Eye (tissue), 1 donor: ENCODE measurements around the gene WNT7A.

ENCODE experiments used
- DNase-seq: peaks from one replicate; pipeline ENCODE4 v3.0.0-alpha.2; 2015

The WNT7A gene

DNA sequence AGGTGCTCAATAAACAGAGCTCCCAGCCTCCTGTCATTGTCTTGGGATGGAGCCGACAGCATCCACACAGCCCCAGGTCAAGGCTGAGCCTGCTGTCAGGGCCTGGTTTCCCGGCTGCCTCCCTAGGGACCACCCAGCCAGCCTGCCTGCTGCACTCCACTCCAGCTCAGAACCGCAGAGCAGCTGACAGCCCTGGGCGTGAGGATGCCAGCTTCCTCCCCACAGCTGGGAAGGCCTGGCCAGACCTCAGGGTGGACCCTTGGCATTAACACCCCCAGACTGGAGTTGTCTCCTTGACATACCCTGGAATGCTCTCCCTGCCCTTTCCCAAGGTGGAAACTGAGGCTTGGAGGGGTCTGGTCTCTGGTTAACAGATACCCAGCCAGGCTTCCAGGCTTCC lies 112.0 kb downstream of the WNT7A start:
- DNase-seq: peak; percentile 70

GRCh38 chr3:13767030-13767429 lies 112.8 kb downstream of the WNT7A start:
- DNase-seq: no peak
